ENCODE data around the gene TRDMT1. TPM values are rescaled to one million over a fixed set of nuclear protein-coding genes. Genes with fewer than 3 reads are reported as not detected.

TRDMT1 gene
- total RNA-seq, 1 experiment from 2014 or later = 20.2 TPM

- H4K5ac ChIP-seq (ENCODE audit: insufficient read length, low read depth, low read length) = no peak overlapping the region
- H3K79me2 ChIP-seq (ENCODE audit: insufficient read depth, low read length) = no peaks in the 10 kb centered on the region
- DNase-seq = no peak
- no peak overlapping the region for H3K27ac ChIP-seq (ENCODE audit: insufficient read length, low read depth, low read length)
- no peaks in the 10 kb centered on the region for H3K23me2 ChIP-seq (ENCODE audit: insufficient read length, low read depth, low read length, poor library complexity, severe bottlenecking)
- Mint-ChIP-seq H3K27ac (no peak overlapping the region), H3K9me3 (no peaks in the 10 kb centered on the region), H3K27me3 (ENCODE audit: low read depth) (no peaks in the 10 kb centered on the region), H3K4me1 (peaks cover 5 to 8% of the 10 kb centered on the region in 2 experiments; a peak in 3 of 4 replicates), H3K36me3 (ENCODE audit: insufficient read depth in 1 of 3, low read depth in 3 of 3) (peaks cover 0 to 9% (median 3%) of the 10 kb centered on the region in 3 experiments; a peak in 1 of 7 replicates), H3K4me3 (no peak overlapping the region)
- H4K8ac ChIP-seq (replicated peaks; ENCODE audit: insufficient read length, low read depth, low read length) = no peak overlapping the region
- H3T11ph ChIP-seq (ENCODE audit: low read length) = no peak overlapping the region
- TF ChIP-seq CTCF (conservative IDR thresholded peaks at IDR 0.05) = no peak
- no peak overlapping the region for H3K4me2 ChIP-seq (ENCODE audit: insufficient read depth, insufficient read length, low read length)
- H3K9ac ChIP-seq (ENCODE audit: extremely low read depth, insufficient read length, low read length) = no peak overlapping the region
- H4K20me1 ChIP-seq (ENCODE audit: control insufficient read depth, insufficient read depth, insufficient read length) = no peaks in the 10 kb centered on the region
- H2BK15ac ChIP-seq (ENCODE audit: low read depth, low read length) = no peak overlapping the region
- H3K79me1 ChIP-seq (ENCODE audit: insufficient read depth, low read depth, low read length, poor library complexity, severe bottlenecking) = no peaks in the 10 kb centered on the region
- no peak overlapping the region for H3K56ac ChIP-seq (ENCODE audit: insufficient read length, low read depth, low read length)
- H2BK20ac ChIP-seq (ENCODE audit: low read depth, low read length, poor library complexity, severe bottlenecking) = no peak overlapping the region
- H3K23ac ChIP-seq (ENCODE audit: insufficient read length, low read depth, low read length) = no peak overlapping the region
- no peak overlapping the region for H3K18ac ChIP-seq (ENCODE audit: insufficient read length, low read depth, low read length)
- H3K4ac ChIP-seq (ENCODE audit: low read depth, low read length) = no peak overlapping the region
- H3K4me1 ChIP-seq (ENCODE audit: insufficient read depth, low read length) = no peaks in the 10 kb centered on the region
- H2BK12ac ChIP-seq (ENCODE audit: insufficient read length, low read depth, low read length) = no peak overlapping the region
- no CpG with 5 or more reads among the region's 4 CpGs for WGBS (ENCODE audit: extremely low coverage, insufficient read length, low lambda C conversion rate)
- H2AFZ ChIP-seq (ENCODE audit: low read length) = no peak overlapping the region
- no peak overlapping the region for H2BK5ac ChIP-seq (ENCODE audit: insufficient read length, low read length)
- no peaks in the 10 kb centered on the region for H3K27me3 ChIP-seq (ENCODE audit: insufficient read depth, low read length)
- no peak overlapping the region for H4K91ac ChIP-seq (ENCODE audit: insufficient read length, low read depth, low read length)
- no peak overlapping the region for H2BK120ac ChIP-seq (ENCODE audit: low read depth, low read length, poor library complexity, severe bottlenecking)
- no peak overlapping the region for H2AK5ac ChIP-seq (ENCODE audit: insufficient read length, low read length)
- H3K14ac ChIP-seq (ENCODE audit: insufficient read depth, low read length) = no peak overlapping the region
- no peaks in the 10 kb centered on the region for H3K9me3 ChIP-seq (ENCODE audit: control insufficient read depth, low read depth, low read length)
These were observed 31.7 kb downstream of the TRDMT1 start for GRCh38 chr10:17169803-17170202.

Data from H9 (cell line).